ENCODE results near the gene CASP12. TPM values are rescaled to one million over a fixed set of nuclear protein-coding genes. Genes with fewer than 3 reads are reported as not detected.

The CASP12 gene
- total and polyA plus RNA-seq, 2 experiments from 2014 or later, result not detected

DNA sequence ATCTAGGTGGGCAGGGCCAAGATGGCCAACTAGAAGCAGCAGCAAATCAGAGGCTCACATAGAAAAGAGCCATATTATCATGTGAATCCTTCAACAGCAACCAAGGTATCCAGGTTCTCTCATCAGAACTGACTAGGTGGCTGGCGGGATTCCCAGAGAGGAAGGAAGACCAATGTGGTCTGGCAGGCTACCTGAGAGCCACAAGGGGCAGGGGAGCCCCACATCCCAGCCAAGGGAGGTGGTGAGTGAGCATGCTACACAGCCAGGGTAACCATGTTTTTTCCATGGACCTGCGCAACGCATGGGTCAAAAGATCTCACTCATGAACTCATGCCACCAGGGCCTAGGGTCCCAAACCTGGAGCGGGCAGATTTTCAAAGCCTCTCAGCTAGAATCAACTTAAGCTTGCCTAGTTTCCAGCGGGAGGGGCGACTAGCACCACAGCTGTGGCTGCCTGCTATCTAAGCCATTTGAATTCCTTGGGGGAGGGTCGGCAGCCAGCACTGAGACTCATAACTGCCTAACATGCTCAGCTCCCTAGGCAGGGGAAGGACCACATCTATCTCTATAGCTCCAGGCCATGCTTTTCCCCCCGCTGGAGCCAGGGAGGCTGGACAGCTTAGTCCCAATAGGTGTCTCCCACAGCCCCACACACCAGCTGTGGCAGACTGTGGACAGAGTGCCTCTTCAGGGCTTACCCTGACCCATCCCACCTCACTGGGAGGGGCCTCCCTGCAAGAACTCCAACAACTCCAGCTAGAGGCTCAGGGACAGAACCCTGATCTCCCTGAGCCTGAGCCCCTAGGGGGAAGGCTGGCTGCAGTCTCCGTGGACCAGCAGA lies 28.7 kb upstream of the CASP12 start (continued):
- TF ChIP-seq, protein P1, sequence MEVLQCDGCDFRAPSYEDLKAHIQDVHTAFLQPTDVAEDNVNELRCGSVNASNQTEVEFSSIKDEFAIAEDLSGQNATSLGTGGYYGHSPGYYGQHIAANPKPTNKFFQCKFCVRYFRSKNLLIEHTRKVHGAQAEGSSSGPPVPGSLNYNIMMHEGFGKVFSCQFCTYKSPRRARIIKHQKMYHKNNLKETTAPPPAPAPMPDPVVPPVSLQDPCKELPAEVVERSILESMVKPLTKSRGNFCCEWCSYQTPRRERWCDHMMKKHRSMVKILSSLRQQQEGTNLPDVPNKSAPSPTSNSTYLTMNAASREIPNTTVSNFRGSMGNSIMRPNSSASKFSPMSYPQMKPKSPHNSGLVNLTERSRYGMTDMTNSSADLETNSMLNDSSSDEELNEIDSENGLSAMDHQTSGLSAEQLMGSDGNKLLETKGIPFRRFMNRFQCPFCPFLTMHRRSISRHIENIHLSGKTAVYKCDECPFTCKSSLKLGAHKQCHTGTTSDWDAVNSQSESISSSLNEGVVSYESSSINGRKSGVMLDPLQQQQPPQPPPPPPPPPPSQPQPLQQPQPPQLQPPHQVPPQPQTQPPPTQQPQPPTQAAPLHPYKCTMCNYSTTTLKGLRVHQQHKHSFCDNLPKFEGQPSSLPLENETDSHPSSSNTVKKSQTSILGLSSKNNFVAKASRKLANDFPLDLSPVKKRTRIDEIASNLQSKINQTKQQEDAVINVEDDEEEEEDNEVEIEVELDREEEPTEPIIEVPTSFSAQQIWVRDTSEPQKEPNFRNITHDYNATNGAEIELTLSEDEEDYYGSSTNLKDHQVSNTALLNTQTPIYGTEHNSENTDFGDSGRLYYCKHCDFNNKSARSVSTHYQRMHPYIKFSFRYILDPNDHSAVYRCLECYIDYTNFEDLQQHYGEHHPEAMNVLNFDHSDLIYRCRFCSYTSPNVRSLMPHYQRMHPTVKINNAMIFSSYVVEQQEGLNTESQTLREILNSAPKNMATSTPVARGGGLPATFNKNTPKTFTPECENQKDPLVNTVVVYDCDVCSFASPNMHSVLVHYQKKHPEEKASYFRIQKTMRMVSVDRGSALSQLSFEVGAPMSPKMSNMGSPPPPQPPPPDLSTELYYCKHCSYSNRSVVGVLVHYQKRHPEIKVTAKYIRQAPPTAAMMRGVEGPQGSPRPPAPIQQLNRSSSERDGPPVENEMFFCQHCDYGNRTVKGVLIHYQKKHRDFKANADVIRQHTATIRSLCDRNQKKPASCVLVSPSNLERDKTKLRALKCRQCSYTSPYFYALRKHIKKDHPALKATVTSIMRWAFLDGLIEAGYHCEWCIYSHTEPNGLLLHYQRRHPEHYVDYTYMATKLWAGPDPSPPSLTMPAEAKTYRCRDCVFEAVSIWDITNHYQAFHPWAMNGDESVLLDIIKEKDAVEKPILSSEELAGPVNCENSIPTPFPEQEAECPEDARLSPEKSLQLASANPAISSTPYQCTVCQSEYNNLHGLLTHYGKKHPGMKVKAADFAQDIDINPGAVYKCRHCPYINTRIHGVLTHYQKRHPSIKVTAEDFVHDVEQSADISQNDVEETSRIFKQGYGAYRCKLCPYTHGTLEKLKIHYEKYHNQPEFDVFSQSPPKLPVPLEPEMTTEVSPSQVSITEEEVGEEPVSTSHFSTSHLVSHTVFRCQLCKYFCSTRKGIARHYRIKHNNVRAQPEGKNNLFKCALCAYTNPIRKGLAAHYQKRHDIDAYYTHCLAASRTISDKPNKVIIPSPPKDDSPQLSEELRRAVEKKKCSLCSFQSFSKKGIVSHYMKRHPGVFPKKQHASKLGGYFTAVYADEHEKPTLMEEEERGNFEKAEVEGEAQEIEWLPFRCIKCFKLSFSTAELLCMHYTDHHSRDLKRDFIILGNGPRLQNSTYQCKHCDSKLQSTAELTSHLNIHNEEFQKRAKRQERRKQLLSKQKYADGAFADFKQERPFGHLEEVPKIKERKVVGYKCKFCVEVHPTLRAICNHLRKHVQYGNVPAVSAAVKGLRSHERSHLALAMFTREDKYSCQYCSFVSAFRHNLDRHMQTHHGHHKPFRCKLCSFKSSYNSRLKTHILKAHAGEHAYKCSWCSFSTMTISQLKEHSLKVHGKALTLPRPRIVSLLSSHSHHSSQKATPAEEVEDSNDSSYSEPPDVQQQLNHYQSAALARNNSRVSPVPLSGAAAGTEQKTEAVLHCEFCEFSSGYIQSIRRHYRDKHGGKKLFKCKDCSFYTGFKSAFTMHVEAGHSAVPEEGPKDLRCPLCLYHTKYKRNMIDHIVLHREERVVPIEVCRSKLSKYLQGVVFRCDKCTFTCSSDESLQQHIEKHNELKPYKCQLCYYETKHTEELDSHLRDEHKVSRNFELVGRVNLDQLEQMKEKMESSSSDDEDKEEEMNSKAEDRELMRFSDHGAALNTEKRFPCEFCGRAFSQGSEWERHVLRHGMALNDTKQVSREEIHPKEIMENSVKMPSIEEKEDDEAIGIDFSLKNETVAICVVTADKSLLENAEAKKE (CRISPR knock-in tag; IDR thresholded peaks at IDR 0.05), result no peak
- TF ChIP-seq EZH2phosphoT487 (IDR thresholded peaks at IDR 0.05; ENCODE audit: unreplicated experiment) (no peak), CREB1 (CRISPR knock-in tag; IDR thresholded peaks at IDR 0.05; ENCODE audit: low read depth) (no peak), ZNF331 (CRISPR knock-in tag; IDR thresholded peaks at IDR 0.05; ENCODE audit: low read depth) (no peak), POLR2AphosphoS5 (IDR thresholded peaks at IDR 0.05; ENCODE audit: low read depth) (no peak), NANOG (IDR thresholded peaks at IDR 0.05; ENCODE audit: borderline replicate concordance) (no peak), STAT1 (IDR thresholded peaks at IDR 0.05; ENCODE audit: unreplicated experiment) (no peak), ZNF114 (CRISPR knock-in tag; IDR thresholded peaks at IDR 0.05) (no peak), JUNB (IDR thresholded peaks at IDR 0.05; ENCODE audit: unreplicated experiment) (no peak)
- TF ChIP-seq, protein P2, sequence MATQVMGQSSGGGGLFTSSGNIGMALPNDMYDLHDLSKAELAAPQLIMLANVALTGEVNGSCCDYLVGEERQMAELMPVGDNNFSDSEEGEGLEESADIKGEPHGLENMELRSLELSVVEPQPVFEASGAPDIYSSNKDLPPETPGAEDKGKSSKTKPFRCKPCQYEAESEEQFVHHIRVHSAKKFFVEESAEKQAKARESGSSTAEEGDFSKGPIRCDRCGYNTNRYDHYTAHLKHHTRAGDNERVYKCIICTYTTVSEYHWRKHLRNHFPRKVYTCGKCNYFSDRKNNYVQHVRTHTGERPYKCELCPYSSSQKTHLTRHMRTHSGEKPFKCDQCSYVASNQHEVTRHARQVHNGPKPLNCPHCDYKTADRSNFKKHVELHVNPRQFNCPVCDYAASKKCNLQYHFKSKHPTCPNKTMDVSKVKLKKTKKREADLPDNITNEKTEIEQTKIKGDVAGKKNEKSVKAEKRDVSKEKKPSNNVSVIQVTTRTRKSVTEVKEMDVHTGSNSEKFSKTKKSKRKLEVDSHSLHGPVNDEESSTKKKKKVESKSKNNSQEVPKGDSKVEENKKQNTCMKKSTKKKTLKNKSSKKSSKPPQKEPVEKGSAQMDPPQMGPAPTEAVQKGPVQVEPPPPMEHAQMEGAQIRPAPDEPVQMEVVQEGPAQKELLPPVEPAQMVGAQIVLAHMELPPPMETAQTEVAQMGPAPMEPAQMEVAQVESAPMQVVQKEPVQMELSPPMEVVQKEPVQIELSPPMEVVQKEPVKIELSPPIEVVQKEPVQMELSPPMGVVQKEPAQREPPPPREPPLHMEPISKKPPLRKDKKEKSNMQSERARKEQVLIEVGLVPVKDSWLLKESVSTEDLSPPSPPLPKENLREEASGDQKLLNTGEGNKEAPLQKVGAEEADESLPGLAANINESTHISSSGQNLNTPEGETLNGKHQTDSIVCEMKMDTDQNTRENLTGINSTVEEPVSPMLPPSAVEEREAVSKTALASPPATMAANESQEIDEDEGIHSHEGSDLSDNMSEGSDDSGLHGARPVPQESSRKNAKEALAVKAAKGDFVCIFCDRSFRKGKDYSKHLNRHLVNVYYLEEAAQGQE (IDR thresholded peaks at IDR 0.05; ENCODE audit: unreplicated experiment), result no peak
- TF ChIP-seq, protein P3, sequence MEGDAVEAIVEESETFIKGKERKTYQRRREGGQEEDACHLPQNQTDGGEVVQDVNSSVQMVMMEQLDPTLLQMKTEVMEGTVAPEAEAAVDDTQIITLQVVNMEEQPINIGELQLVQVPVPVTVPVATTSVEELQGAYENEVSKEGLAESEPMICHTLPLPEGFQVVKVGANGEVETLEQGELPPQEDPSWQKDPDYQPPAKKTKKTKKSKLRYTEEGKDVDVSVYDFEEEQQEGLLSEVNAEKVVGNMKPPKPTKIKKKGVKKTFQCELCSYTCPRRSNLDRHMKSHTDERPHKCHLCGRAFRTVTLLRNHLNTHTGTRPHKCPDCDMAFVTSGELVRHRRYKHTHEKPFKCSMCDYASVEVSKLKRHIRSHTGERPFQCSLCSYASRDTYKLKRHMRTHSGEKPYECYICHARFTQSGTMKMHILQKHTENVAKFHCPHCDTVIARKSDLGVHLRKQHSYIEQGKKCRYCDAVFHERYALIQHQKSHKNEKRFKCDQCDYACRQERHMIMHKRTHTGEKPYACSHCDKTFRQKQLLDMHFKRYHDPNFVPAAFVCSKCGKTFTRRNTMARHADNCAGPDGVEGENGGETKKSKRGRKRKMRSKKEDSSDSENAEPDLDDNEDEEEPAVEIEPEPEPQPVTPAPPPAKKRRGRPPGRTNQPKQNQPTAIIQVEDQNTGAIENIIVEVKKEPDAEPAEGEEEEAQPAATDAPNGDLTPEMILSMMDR (conservative IDR thresholded peaks at IDR 0.05; ENCODE audit: low read depth in 2 of 2), result no peak

Measured in GM23338 (cell line).